OCI-M1 (cell line): ENCODE measurements around the gene ANKEF1.
"Not testable (repeated sequence)": the region's sequence is repeated elsewhere in the genome, so short reads cannot be mapped to it uniquely, and the experiment has no call there.

Experiments used
- DNase-seq: peaks from one replicate; lab custom pipeline; 2025; lab: John Stamatoyannopoulos, UW

Gene ANKEF1

GRCh38 chr20:10033905-10034650 lies 709 bp upstream of the ANKEF1 start:
- DNase-seq = no peak

GRCh38 chr20:10036321-10036720 lies 1.5 kb downstream of the ANKEF1 start:
- not testable (repeated sequence) for DNase-seq

- no peak for DNase-seq
These were observed 5.5 kb downstream of the ANKEF1 start for GRCh38 chr20:10040070-10040975.

- DNase-seq = peak; percentile 40
These were observed 7.3 kb downstream of the ANKEF1 start for GRCh38 chr20:10042086-10042485.

- peak; percentile 33 for DNase-seq
These were observed 12.6 kb downstream of the ANKEF1 start for GRCh38 chr20:10047427-10047826.

- DNase-seq = no peak
These were observed 16.4 kb downstream of the ANKEF1 start for GRCh38 chr20:10051185-10051584.

GRCh38 chr20:10059006-10059405 lies 24.2 kb downstream of the ANKEF1 start:
- DNase-seq = no peak

GRCh38 chr20:10060226-10060625 lies 25.4 kb downstream of the ANKEF1 start:
- peak; percentile 18 for DNase-seq

- DNase-seq = no peak
These were observed 26.9 kb downstream of the ANKEF1 start for GRCh38 chr20:10061641-10062040.

GRCh38 chr20:10063482-10063881 lies 28.7 kb downstream of the ANKEF1 start:
- DNase-seq = no peak

- DNase-seq = no peak
These were observed 29.8 kb downstream of the ANKEF1 start for GRCh38 chr20:10064611-10065010.

- peak; percentile 6 for DNase-seq
These were observed 30.5 kb downstream of the ANKEF1 start for GRCh38 chr20:10065154-10065833.

GRCh38 chr20:10067321-10067720 lies 32.5 kb downstream of the ANKEF1 start:
- DNase-seq = no peak

- DNase-seq = peak; percentile 50
These were observed 39.7 kb downstream of the ANKEF1 start for GRCh38 chr20:10074513-10074912.

- DNase-seq = no peak
These were observed 40.8 kb downstream of the ANKEF1 start for GRCh38 chr20:10075606-10076005.

- DNase-seq = no peak
These were observed 41.6 kb downstream of the ANKEF1 start for GRCh38 chr20:10076126-10077080.

GRCh38 chr20:10077081-10077471 lies 42.3 kb downstream of the ANKEF1 start:
- DNase-seq = peak; percentile 12

GRCh38 chr20:10077886-10078285 lies 43.1 kb downstream of the ANKEF1 start:
- no peak for DNase-seq

GRCh38 chr20:10078403-10078802 lies 43.6 kb downstream of the ANKEF1 start:
- no peak for DNase-seq

GRCh38 chr20:10079964-10080363 lies 45.2 kb downstream of the ANKEF1 start:
- DNase-seq = no peak

GRCh38 chr20:10080574-10080973 lies 45.8 kb downstream of the ANKEF1 start:
- DNase-seq = no peak
